SK-N-MC (cell line): ENCODE measurements around the gene OCRL.

Experiments used
- DNase-seq: peaks from one replicate; pipeline ENCODE4 v3.0.0-alpha.2; 2011; ENCODE audit warnings: low read depth, low spot score
- H3K27ac ChIP-seq: fragments of 200-600 bp; sonication (generic); 2 replicates; pipeline ENCODE4 v1.5.1; 2016; ENCODE audit warnings: mixed run types
- H3K36me3 ChIP-seq: fragments of 200-600 bp; sonication (generic); 2 replicates; pipeline ENCODE4 v1.6.1; 2017; ENCODE audit warnings: antibody characterized with exemption, low read length, mixed read lengths; ENCODE audit not compliant: insufficient read depth
- H3K4me3 ChIP-seq: fragments of 200-600 bp; sonication (generic); 2 replicates; pipeline ENCODE4 v1.5.1; 2016
- H3K9ac ChIP-seq: fragments of 200-600 bp; sonication (generic); 2 replicates; pipeline ENCODE4 v1.8.0; 2017; ENCODE audit warnings: mixed run types, mixed read lengths; ENCODE audit not compliant: insufficient read length
- H3K9me3 ChIP-seq: fragments of 200-600 bp; sonication (generic); 2 replicates; pipeline ENCODE4 v1.6.1; 2017; ENCODE audit warnings: low read depth, mild to moderate bottlenecking, antibody characterized with exemption, low read length, moderate library complexity, mixed read lengths
- EZH2 ChIP-seq: fragments of 200-600 bp; sonication (generic); IDR thresholded peaks from one replicate; pipeline ENCODE4 v1.6.1; 2017; ENCODE audit warnings: antibody characterized with exemption
- FOXP2 ChIP-seq: optimal IDR thresholded peaks from 2 replicates; pipeline ENCODE3; 2011; ENCODE audit warnings: mild to moderate bottlenecking, moderate library complexity; ENCODE audit not compliant: insufficient read depth; ENCODE audit errors: extremely low read length, control extremely low read depth
- POLR2AphosphoS5 ChIP-seq: IDR thresholded peaks from 2 replicates; pipeline ENCODE4 v1.6.1; 2012; ENCODE audit warnings: mild to moderate bottlenecking, low read depth, low read length, borderline replicate concordance

The OCRL gene

GRCh38 chrX:129585691-129586090 lies 45.6 kb downstream of the OCRL start:
- Histone ChIP-seq H3K9me3 (no peaks in the 10 kb centered on the region), H3K27ac (no peak overlapping the region), H3K4me3 (no peak overlapping the region), H3K9ac (no peak overlapping the region), H3K36me3 (peaks cover 27% of the 10 kb centered on the region; the same call in 1 of the 2 replicates)
- no peak for DNase-seq
- TF ChIP-seq EZH2 (no peak), FOXP2 (no peak), POLR2AphosphoS5 (no peak)

DNA sequence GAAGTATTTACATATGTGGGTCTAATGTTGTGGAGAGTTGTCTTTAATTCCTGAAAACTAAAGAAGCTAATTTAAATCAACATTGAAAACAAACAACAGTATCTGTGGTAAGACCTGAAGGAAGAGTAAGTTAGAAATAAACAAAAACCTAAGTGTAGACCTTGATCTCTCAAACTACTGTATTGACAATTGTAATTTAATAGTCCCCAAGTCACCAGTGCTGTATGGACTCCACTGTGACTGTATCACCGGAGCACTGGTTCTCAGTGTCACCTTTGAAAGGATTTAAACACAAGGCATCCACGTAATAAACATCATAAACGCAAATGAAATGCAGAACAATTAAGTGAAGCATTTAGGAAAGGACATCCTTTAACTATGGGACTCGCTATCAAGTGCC lies 46.4 kb downstream of the OCRL start:
- Histone ChIP-seq H3K9me3 (no peaks in the 10 kb centered on the region), H3K4me3 (no peak overlapping the region), H3K9ac (no peak overlapping the region), H3K36me3 (peaks cover 33% of the 10 kb centered on the region; the same call in 1 of the 2 replicates), H3K27ac (no peak overlapping the region)
- TF ChIP-seq EZH2 = no peak
- TF ChIP-seq FOXP2 = no peak
- TF ChIP-seq POLR2AphosphoS5 = no peak
- no peak for DNase-seq

DNA sequence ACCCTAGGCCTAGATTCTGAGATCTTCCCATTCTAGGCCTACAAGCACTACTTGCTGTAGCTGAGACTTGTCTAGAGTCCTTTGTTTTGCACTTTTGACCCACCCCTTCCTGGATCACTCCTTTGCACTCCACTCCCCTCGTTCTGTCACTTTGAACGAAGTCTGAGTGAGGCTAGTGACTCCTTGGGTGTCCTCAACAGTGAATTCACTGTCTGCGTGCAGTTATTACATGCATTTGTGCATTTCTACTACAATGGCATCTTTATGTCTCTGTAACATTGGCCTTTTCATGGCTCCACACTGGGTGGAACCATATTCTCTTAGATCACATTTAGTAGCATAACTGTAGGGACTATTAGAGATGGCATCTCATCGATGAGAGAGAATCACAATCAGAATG lies 50.5 kb downstream of the OCRL start:
- Histone ChIP-seq H3K9ac (no peak overlapping the region), H3K9me3 (no peaks in the 10 kb centered on the region), H3K27ac (no peak overlapping the region), H3K4me3 (no peak overlapping the region), H3K36me3 (peaks cover 33% of the 10 kb centered on the region; the same call in 1 of the 2 replicates)
- no peak for DNase-seq
- TF ChIP-seq EZH2 (no peak), FOXP2 (no peak), POLR2AphosphoS5 (no peak)

DNA sequence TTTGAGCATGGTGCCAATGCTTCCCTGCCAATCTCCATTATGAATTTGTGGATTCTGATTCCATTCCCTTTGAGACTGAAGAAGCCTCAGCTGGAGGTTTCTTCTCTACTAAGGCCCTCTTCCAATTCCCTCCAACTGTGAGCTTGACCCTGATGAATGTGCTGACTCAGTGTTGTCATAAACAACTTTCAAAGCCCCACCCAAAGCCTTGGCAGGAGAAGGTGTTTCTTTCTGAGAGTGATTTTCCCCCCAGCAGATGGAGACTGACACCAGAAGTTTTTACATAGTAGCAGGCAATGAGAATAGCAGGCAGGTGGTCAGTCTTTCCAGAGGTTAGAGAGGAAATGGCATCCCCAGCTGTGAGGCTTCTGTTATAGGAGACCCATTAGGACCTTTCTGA lies 53.1 kb downstream of the OCRL start:
- no peak overlapping the region for H3K27ac ChIP-seq
- TF ChIP-seq EZH2 (no peak), POLR2AphosphoS5 (no peak), FOXP2 (no peak)
- no peaks in the 10 kb centered on the region for H3K9me3 ChIP-seq
- no peak overlapping the region for H3K4me3 ChIP-seq
- no peak overlapping the region for H3K9ac ChIP-seq
- H3K36me3 ChIP-seq = peaks cover 25% of the 10 kb centered on the region; the same call in 1 of the 2 replicates
- no peak for DNase-seq

DNA sequence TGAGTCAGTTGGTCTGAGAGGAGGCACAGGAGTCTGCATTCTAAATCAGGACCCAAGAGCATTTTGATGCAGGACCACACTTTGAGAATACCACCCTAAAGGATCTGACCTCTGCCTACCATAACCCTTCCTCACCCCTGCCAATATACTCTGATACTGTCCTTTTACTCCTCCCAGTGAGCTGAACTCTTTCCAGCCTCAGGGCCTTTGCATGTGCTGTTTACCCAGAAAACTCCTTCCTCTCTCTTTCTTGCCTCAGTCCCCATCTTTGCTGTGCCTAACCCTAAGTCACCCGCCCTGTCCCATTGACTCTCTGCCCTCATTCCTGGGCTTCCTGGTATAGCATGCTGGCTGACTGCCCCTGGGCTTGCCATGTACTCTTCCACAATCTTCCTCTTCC lies 54.7 kb downstream of the OCRL start:
- H3K4me3 ChIP-seq = no peak overlapping the region
- DNase-seq = no peak
- no peak overlapping the region for H3K9ac ChIP-seq
- TF ChIP-seq FOXP2 = no peak
- no peak overlapping the region for H3K27ac ChIP-seq
- peaks cover 9% of the 10 kb centered on the region; the same call in 1 of the 2 replicates for H3K36me3 ChIP-seq
- H3K9me3 ChIP-seq = no peaks in the 10 kb centered on the region

- Histone ChIP-seq H3K27ac (no peak overlapping the region), H3K9ac (no peak overlapping the region), H3K4me3 (no peak overlapping the region), H3K36me3 (peaks cover 4% of the 10 kb centered on the region; the same call in 1 of the 2 replicates), H3K9me3 (no peaks in the 10 kb centered on the region)
- TF ChIP-seq EZH2 (no peak), FOXP2 (no peak), POLR2AphosphoS5 (no peak)
- DNase-seq = no peak
Observed at GRCh38 chrX:129596077-129596476, 56.0 kb downstream of the OCRL start.

- H3K9me3 ChIP-seq = no peaks in the 10 kb centered on the region
- no peak overlapping the region for H3K9ac ChIP-seq
- H3K4me3 ChIP-seq = no peak overlapping the region
- TF ChIP-seq POLR2AphosphoS5 = no peak
- TF ChIP-seq FOXP2 = no peak
- no peak for TF ChIP-seq EZH2
- no peak overlapping the region for H3K27ac ChIP-seq
- DNase-seq = no peak
- H3K36me3 ChIP-seq = no peaks in the 10 kb centered on the region
Observed at GRCh38 chrX:129597905-129598304, 57.8 kb downstream of the OCRL start.

DNA sequence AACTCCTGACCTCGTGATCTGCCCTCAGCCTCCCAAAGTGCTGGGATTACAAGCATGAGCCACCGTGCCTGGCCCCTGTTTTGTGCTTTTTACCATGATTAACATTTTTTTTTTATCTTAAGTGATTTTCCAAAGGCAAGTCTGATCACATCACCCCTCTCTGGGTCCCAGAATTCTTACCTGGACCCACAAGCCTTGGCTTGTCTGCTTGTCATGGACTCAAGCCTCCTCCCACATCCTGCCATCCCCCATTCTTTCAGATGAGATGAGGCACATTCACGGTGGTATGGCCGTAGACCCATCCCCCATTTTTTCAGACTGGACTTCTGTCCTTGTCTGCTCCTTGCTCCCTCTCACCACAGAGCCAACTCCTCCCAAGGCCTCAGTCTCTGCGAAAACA lies 59.4 kb downstream of the OCRL start:
- TF ChIP-seq POLR2AphosphoS5 = no peak
- no peak for TF ChIP-seq FOXP2
- TF ChIP-seq EZH2 = no peak
- Histone ChIP-seq H3K36me3 (no peaks in the 10 kb centered on the region), H3K9ac (no peak overlapping the region), H3K9me3 (no peaks in the 10 kb centered on the region), H3K27ac (no peak overlapping the region), H3K4me3 (no peak overlapping the region)
- DNase-seq = no peak

DNA sequence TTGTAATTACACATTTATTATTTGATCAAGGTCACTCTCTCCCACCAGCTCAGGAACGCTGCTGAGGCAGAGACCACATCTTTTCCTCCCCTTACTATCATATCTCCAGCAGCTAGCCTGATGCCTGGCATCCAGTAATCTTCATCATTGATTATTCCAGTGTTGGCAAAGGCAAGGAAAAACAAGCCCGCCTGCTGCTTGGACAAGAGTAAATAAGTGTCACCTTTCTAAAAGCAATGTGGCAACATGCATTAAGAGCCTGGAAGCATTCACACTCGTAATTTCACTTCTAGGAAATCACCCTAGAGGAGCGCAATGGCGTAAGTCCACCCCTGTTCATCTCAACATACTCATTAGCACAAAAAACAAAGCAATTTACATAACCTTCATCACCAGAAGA lies 59.9 kb downstream of the OCRL start:
- Histone ChIP-seq H3K4me3 (no peak overlapping the region), H3K9ac (no peak overlapping the region), H3K9me3 (no peaks in the 10 kb centered on the region), H3K27ac (no peak overlapping the region), H3K36me3 (no peaks in the 10 kb centered on the region)
- no peak for DNase-seq
- TF ChIP-seq EZH2 (no peak), FOXP2 (no peak), POLR2AphosphoS5 (no peak)

DNA sequence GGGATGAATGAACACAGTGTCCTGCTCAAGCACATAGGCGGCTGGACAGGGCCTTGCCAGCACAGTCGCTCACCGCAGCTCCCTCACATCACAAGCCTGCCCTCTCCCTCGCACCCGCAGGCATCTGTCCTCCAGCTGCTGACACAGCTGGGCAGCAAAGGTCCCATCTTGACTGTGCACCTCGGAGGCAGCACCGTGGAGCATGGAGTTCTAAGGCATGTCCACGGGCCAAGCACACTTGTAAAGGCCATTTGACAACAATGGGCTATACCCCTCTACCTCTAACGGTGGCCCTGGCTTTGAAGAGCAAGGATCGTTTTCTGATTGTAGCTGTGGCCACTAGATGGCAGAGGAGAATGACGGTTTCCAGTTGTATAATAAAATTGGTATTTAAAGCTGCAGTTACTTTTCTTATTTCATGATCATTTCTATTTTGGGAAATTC lies 60.9 kb downstream of the OCRL start:
- TF ChIP-seq POLR2AphosphoS5 = no peak
- no peak for TF ChIP-seq EZH2
- no peak for TF ChIP-seq FOXP2
- H3K4me3 ChIP-seq = no peak overlapping the region
- no peak overlapping the region for H3K27ac ChIP-seq
- DNase-seq = no peak
- H3K9ac ChIP-seq = no peak overlapping the region
- H3K9me3 ChIP-seq = no peaks in the 10 kb centered on the region
- no peaks in the 10 kb centered on the region for H3K36me3 ChIP-seq
